Forelimb muscle (tissue), 1 donor: ENCODE measurements around the gene GNPAT. TPM values are rescaled to one million over a fixed set of nuclear protein-coding genes. Genes with fewer than 3 reads are reported as not detected.

ENCODE experiments used
- DNase-seq: peaks from one replicate; pipeline ENCODE4 v3.0.0-alpha.2; 2013; ENCODE audit warnings: low read depth
- polyA plus RNA-seq: library from polyadenylated mRNA; unstranded; fragments of 120-200 nt; gene quantifications from one replicate; pipeline ENCODE4 v1.2.1, GENCODE V29; 2013; ENCODE audit not compliant: insufficient read length

Gene GNPAT
- polyA plus RNA-seq, 1 donor, result 60.3 TPM

DNA sequence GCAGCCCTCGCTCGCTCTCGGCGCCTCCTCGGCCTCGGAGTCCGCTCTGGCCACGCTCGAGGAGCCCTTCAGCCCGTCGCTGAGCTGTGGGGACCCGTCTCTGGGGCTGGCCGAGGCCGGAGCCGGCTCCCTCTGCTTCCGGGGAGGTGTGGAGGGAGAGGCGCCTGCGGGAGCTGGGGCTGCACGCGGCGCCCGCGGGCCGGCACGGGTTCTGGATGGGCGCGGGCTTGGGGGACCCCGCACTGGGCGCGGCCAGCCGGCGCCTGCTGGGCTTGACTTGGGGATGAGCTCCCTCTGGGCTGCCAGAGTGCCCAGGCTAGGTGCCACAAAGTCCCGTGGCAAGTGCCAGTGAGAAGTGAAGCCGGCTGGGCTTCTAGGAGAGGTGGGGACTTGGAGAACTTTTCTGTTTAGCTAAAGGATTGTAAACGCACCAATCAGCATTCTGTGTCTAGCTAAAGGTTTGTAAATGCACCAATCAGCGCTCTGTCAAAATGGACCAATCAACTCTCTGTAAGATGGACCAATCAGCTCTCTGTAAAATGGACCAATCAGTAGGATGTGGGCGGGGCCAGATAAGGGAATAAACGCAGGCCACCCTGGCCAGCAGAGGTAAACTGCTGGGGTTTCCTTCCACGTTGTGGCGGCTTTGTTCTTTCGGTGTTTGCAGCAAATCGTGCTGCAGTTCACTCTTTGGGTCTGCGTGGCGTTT, 76.4 kb downstream of the GNPAT start:
- no peak for DNase-seq

DNA sequence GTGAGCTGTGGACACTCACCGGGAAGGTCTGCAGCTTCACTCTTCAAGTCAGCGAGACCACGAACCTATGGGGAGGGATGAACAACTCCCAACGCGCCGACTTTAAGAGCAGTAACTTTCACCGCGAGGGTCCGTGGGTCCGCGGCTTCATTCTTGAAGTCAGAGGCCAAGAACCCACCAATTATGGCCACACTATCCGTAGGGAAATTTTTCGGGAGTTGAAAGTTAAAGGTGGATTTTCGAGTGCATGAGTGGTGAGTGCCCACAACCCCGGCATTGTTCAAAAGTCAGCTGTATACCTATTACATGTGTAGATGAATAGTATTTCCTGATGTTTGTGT, 77.0 kb downstream of the GNPAT start:
- no peak for DNase-seq

- DNase-seq, result no peak
Observed at GRCh38 chr1:231318568-231318967, 77.6 kb downstream of the GNPAT start.

DNA sequence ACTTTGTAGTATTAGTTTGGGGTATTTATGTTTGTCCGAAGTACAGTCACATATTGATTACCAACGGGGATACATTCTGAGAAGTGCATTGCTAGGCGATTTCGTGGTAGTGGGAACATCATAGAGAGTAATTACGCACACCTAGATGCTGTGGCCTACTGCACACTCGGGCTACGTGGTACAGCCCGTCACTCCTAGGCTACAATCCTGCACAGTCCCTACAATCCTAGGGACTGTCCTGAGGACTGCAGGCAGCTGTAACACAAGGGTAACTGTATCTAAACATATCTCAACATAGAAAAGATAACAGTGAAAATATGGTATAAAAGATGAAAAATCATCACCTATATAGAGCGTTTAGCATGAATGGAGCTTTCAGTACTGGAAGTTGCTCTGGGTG, 78.1 kb downstream of the GNPAT start:
- DNase-seq, result no peak

DNA sequence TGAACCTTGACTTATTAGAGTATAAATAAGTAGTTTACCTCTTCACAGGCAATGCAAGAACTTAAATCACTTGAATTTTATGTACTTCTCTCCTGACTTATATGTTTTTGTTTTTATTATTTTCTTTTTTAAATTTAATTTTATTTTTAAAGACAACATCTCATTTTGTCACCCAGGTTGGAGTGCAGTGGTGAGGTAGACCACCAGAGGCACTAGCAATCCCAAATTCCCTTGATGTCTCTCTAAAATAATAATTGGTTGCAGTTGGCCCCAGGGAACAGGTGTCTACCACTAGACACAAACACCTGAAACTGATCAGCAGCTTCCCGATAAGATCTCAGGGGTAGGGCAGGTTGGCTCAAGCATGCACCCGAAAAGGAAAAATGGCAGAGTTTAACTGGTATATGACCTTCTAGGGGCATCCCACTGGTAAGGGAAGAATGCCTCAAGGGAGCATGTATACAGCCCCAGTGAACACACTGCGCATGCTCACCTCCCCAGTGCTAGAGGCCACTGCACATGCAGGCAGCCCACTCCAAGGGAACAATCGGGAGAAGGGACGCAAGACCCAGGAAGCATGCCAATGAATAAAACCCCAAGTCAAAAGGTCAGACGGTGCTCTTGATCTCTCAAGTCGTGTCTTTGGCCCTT, 82.0 kb downstream of the GNPAT start:
- DNase-seq, result no peak

GRCh38 chr1:231324660-231325059, 83.6 kb downstream of the GNPAT start:
- DNase-seq, result no peak

GRCh38 chr1:231326248-231326647, 85.2 kb downstream of the GNPAT start:
- no peak for DNase-seq

Other genes with a start within 250 kb of the GNPAT start
- 7.9 TPM for gene FAM89A, start 201.0 kb upstream of the GNPAT start, polyA plus RNA-seq
- gene TRIM67, start 79.2 kb upstream of the GNPAT start, polyA plus RNA-seq, result 0.08 TPM
- gene EXOC8, start 96.6 kb downstream of the GNPAT start, polyA plus RNA-seq, result 6.6 TPM
- gene SPRTN, start 97.1 kb downstream of the GNPAT start, polyA plus RNA-seq, result 6.3 TPM
- 44.3 TPM for gene EGLN1, start 181.1 kb downstream of the GNPAT start, polyA plus RNA-seq